Activated CD8-positive, alpha-beta memory T cell treated with anti-CD3 and anti-CD28 coated beads, Interleukin-2, amount 50 U/mL, for 24 hours (primary cell): ENCODE measurements around the gene COLEC12.

Experiments used
- DNase-seq: peaks from one replicate; pipeline ENCODE4 v3.0.0-alpha.2; 2020; ENCODE audit errors: extremely low read depth

Gene COLEC12

DNA sequence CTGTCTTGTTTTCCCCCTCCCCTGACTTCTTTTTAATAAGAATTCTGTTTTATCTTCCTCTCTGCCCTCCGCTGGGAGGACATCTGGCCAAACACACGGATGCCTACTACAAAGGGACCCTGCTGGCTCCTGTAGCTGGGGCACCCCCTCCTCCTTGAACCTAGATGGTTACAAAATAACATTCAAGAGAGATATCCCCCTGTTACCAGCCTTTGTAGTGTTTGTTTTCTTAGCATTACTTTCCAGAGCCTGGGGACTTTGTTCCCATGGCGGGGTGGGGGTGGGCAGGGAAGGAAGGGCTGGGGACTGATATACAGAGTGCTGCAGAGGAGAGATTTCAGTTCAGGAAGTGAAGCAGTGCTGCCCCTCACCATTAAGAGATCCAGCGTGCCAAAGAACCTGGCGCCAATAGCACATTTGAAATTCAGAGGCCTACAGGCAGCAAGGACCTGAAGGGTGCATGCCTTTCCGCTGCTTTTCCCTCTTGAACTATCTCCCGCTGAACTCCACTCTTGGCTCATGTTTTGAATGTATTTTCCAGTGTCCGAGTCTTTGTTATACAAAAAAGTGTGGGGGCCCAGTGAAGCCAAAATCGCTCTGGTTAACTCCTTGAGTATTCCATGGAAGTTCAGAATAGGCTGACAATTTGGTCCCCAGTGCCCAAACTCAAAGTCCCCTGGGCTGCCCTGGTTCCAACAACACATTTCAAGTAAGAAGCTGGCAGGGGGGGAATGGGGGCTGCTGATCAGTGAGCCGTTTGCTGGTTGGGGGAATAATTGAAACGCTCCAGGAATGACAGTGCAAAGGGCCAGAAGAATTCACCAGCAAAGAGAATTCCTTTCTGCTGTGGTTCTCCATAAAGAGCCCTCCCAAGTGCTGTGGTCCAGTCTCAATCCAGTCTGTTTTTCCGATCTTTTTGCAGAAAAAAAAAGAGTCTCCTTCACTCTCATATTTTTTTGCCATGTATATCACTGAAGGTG is 137.9 kb downstream of the COLEC12 start:
- no peak for DNase-seq

DNA sequence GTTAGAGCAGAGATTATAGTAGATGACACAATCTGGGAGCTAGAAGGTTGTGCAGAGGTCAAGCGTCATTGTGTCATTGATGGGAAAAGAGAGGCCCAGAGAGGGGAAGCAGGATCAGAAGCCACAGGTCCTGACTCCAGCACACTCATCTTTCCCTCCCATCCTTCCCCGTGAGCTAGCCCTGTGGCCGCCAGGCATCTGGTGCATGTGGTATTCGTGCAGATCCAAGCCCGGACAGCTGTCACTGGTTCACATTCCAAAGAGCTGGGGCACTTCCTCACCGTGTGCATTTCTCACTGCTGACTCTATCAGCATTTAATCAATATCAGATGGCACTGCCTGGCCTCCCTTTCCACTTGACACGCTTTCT is 138.6 kb downstream of the COLEC12 start:
- no peak for DNase-seq

GRCh38 chr18:361100-361732 is 139.3 kb downstream of the COLEC12 start:
- no peak for DNase-seq

- DNase-seq: no peak
Observed at GRCh38 chr18:360676-361075, 139.8 kb downstream of the COLEC12 start.

DNA sequence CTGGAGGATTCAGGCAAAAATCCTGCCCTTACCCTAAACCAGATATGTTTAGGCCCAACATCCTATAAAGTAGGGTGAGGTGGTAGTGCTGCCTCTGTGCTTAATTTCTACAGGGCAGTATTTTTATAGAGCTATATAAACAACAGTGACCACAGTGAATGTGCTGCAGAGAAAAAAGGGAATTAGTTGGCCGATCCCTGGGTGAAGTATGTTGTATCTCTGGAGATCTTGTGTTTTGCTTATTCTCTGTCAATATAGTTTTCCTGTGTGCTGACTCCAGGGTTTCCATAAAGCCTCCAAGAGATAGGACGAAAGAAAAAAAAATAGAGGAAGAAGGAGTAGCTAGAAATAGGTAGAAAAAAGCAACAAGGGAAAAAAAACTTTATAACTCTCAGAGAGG is 143.7 kb downstream of the COLEC12 start:
- no peak for DNase-seq

- DNase-seq: no peak
Observed at GRCh38 chr18:355678-356077, 144.8 kb downstream of the COLEC12 start.

DNA sequence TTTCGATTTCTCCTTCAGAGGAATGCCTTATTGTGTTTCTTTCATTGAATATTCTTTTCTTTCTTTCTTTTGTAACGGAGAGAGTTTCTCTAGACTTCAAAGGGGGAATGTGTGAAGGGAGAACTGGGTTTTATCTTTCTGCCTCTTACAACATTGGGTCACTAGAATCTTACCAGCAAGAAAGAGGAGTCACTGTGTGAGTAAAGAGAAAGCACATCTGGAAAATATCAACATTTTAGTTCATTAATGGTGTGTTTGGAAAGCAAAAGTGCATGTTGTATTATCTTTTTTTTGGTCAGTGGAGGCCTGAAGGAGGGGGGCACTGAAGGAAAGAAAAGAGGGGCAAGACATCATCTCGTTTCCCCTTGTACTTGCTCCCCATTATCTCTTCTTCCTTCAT is 146.0 kb downstream of the COLEC12 start:
- no peak for DNase-seq

DNA sequence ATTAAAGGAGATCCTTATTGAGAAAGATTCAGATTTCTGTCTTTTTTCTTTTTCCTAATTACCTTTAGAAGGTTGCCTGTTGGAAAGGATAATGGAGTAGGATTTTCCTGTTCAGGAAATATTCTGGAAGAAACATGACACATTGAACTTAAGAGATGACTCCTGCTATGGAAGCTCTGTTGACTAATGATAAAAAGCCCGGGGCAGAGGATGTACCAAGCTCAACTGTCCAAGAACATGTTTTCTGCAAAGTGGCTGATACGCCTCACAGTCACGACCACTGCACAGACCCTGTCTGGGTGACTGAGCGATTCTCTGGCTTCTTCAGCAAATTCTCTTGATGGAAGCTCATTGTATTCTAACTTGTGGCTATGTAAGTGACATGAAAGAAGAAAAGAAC is 146.5 kb downstream of the COLEC12 start:
- DNase-seq: no peak

DNA sequence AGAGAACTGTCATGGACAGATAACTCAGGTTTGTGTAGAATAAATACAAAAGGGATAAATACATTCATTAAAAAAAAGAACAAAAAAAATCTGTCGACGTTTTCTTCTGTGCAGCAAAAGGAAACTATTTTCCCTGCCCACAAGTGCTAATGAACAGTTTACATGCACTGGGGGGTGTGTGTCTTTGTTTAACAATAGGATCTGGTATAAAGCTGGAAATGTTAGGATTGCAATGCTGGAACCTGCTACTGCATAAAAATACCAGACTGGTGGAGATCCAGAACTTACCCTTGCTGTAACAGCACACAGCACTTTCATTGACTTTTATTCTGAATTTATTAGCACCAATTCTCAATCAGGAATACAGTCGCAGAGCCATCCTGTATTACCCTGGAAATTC is 148.1 kb downstream of the COLEC12 start:
- no peak for DNase-seq

DNA sequence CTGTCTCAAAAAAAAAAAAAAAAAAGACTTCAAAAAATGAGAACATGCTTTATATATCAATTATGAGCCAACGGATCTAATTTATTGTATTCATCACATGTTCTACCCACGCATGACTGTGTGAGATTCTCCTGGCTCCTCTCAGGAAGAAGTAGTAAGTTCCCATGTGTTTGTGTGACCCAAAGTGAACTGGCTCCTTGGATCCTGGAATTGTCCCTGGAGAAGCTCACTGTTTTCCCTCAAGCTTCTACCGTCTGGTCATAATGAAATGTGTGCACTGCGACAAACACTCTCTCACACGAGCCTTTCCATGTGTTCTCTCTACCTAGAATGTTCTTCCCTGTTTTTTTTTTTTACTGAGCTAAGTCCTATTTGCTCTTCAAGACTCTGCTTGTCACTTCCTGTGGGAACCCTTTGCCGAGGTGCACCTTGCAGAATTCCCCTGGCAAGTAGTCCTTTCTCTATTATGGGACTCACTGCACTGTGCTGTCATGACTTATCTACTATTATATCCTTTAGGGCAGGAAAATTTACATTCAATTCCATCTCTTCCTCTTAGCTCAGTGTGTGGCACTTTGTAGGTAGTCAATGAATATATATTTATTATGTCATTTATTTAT is 149.4 kb downstream of the COLEC12 start:
- DNase-seq: no peak

GRCh38 chr18:346600-346999 is 153.9 kb downstream of the COLEC12 start:
- DNase-seq: no peak

GRCh38 chr18:341102-341501 is 159.4 kb downstream of the COLEC12 start:
- DNase-seq: no peak

- DNase-seq: no peak
Observed at GRCh38 chr18:340044-340443, 160.5 kb downstream of the COLEC12 start.

- DNase-seq: no peak
Observed at GRCh38 chr18:339200-339599, 161.3 kb downstream of the COLEC12 start.

DNA sequence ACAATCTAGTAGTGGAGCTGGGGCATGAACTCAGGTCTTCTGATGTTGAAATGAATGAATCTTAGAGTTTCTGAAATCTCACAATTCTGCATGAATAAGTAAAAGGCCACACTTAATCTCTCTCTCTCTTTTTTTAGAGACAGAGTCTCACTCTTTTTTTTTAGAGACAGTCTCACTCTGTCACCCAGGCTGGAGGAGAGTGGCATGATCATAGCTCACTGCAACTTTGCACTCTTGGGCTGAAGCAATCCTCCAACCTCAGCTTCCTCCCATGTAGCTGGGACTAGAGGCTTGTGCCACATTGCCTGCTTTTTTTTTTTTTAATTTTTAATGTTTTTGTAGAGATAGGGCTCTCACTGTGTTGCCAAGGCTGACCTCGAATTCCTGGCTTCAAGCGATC is 163.8 kb downstream of the COLEC12 start:
- no peak for DNase-seq

DNA sequence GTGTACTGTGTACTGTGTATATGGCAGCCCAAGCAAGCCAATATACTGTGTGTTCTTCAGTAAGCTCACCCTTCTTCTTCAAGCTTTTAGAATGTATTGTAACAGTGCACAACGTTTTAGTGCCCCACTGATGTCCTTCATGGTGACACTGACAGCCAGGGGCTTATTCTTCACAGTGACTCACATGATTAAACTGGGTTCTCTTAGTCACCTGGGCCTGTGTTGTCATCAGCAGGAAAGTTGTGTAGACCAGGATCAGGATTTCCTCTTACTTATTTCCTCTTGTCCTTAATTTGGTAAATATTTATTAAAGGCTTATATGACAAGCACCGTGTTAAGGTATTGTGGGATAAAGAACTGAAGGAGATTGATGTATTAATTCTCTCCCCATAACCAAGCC is 164.8 kb downstream of the COLEC12 start:
- DNase-seq: no peak

DNA sequence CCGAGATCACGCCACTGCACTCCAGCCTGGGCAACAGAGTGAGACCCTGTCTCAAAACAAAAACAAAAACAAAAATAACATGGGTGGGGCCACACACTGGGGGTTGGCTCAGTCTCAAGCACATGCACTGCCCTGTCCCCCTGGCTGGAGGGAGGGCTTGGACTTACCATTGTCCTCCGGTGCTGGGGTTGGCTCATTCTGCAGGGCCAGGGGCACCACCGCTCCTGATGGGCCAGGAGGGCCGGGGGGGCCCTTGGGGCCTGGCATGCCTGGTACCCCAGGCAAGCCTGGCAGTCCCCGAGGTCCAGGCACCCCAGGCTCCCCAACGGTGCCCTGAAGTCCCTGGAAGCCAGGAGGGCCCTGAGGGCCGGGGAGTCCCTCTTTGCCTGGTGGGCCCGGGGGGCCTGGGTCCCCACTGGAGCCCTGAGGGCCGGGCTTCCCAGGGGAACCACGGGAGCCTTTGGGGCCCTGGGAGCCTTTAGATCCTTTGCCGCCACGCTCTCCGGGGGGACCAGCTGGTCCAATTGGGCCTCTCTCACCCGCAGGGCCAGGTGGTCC is 165.8 kb downstream of the COLEC12 start:
- no peak for DNase-seq

DNA sequence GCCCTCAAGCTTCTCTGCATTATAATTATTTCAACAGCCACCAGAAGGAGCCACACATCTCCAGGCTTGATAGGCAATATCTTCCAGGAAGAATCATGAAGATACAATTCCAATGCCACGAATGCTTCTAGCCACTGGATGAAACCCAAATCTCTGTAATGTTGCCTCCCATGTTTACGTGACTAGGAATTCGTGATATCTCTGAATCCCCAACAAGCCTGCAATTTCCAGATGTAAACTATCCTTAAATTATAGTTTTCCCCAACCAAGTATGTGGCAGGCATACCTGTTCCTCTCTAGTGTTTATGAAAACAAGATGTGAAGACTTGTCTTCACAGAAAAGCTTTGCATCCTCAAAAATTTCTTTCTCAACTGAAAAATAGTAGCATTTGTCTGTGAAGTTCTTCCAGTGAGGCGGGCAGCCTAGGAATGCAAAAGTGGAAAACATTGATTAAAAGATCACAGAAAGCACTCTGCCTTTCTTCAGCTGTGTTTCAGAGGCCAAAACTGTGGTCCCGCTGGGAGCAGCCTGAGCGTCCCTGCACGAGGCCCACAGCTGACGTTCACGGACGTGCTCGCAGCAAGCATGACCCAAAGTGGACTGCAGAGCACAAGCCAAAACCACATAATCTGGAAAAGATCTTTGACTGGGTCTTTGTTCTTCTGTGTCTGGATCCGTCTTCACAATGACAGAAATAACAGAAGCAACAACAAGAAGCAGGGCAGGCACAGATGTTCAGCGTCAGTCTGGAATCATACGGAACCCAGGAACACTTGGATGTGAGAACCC is 167.6 kb downstream of the COLEC12 start:
- DNase-seq: no peak

DNA sequence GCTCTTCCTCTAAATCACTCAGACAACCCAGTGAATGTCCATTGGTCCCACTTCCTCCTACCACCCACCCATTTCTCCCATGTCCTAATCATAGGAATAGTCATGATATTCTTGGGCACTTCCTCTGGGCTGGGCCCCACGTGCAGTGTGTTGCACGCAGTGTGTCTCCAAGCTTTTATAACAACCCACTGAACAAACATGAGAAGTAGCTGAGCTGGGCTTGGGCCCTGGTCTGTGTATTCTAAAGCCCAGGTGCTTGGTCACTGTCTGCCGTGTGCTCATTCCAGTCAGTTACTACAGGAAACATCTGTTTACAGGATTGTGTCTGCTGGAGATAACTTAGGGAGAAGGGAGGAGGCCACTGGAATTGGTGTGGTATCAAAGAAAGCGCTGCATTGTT is 168.5 kb downstream of the COLEC12 start:
- no peak for DNase-seq

- no peak for DNase-seq
Observed at GRCh38 chr18:331221-331821, 169.2 kb downstream of the COLEC12 start.

- DNase-seq: no peak
Observed at GRCh38 chr18:328928-329327, 171.6 kb downstream of the COLEC12 start.
